Frontal cortex (tissue), 4 donors: ENCODE measurements around the gene PML. TPM values are rescaled to one million over a fixed set of nuclear protein-coding genes. Genes with fewer than 3 reads are reported as not detected.

Experiments
- DNase-seq, 2 donors: peaks; one replicate each; pipeline ENCODE4 v3.0.0; 2012; ENCODE audit warnings: low spot score in 2 of 2
- FAIRE-seq: peaks from 2 replicates; lab custom pipeline; 2012; peaks lifted over from hg19 to GRCh38; lab: Jason Lieb, UNC
- total RNA-seq: library from RNA; depleted of rRNA; stranded (reverse); fragments of >200 nt; gene quantifications from one replicate; pipeline ENCODE4 v1.2.3, GENCODE V29; 2014
- donor health status: control.
- donor health status: control.
- donor health status: control.

Gene PML
- total RNA-seq, 1 donor from 2014 or later, result 3.7 TPM

GRCh38 chr15:73996267-73996666 is 1.8 kb downstream of the PML start:
- DNase-seq (no peak), FAIRE-seq (no peak)

GRCh38 chr15:73996939-73997338 is 2.4 kb downstream of the PML start:
- DNase-seq (no peak), FAIRE-seq (no peak)

GRCh38 chr15:73997986-73998385 is 3.5 kb downstream of the PML start:
- no peak for DNase-seq
- no peak for FAIRE-seq

GRCh38 chr15:74006774-74007639 is 12.5 kb downstream of the PML start:
- FAIRE-seq, result no peak
- DNase-seq, result no peak

GRCh38 chr15:74007820-74008371 is 13.4 kb downstream of the PML start:
- DNase-seq (no peak), FAIRE-seq (no peak)

- DNase-seq (no peak), FAIRE-seq (no peak)
Observed at GRCh38 chr15:74008901-74009300, 14.4 kb downstream of the PML start.

- DNase-seq (no peak), FAIRE-seq (no peak)
Observed at GRCh38 chr15:74010929-74011540, 16.5 kb downstream of the PML start.

GRCh38 chr15:74011610-74012009 is 17.1 kb downstream of the PML start:
- no peak for FAIRE-seq
- DNase-seq, result no peak

- DNase-seq (no peak), FAIRE-seq (no peak)
Observed at GRCh38 chr15:74013374-74013894, 18.9 kb downstream of the PML start.

- DNase-seq (no peak), FAIRE-seq (no peak)
Observed at GRCh38 chr15:74019734-74020133, 25.2 kb downstream of the PML start.

- no peak for DNase-seq
- FAIRE-seq, result no peak
Observed at GRCh38 chr15:74022706-74023470, 28.4 kb downstream of the PML start.

GRCh38 chr15:74024687-74025086 is 30.2 kb downstream of the PML start:
- DNase-seq, result no peak
- no peak for FAIRE-seq

GRCh38 chr15:74025436-74025835 is 30.9 kb downstream of the PML start:
- FAIRE-seq (no peak), DNase-seq (no peak)

- DNase-seq, result no peak
- no peak for FAIRE-seq
Observed at GRCh38 chr15:74027688-74028087, 33.2 kb downstream of the PML start.

- no peak for DNase-seq
- FAIRE-seq, result no peak
Observed at GRCh38 chr15:74028646-74029045, 34.1 kb downstream of the PML start.

- DNase-seq, result no peak
- no peak for FAIRE-seq
Observed at GRCh38 chr15:74032046-74032445, 37.5 kb downstream of the PML start.

- no peak for FAIRE-seq
- no peak for DNase-seq
Observed at GRCh38 chr15:74032606-74033561, 38.4 kb downstream of the PML start.

- no peak for DNase-seq
- FAIRE-seq, result no peak
Observed at GRCh38 chr15:74034206-74034755, 39.8 kb downstream of the PML start.
